GM10266 (cell line): ENCODE measurements around the gene ZNF845.
"Not testable (repeated sequence)": the region's sequence is repeated elsewhere in the genome, so short reads cannot be mapped to it uniquely, and the experiment has no call there.

Source experiments
- DNase-seq: peaks from one replicate; pipeline ENCODE4 v3.0.0; 2012; ENCODE audit errors: extremely low spot score
- TF ChIP-seq, protein P1 (sequence below): IDR thresholded peaks from 2 replicates; pipeline ENCODE4 v1.5.1; 2012; ENCODE audit warnings: mild to moderate bottlenecking, low read depth; ENCODE audit not compliant: control insufficient read depth, insufficient read depth; ENCODE audit errors: missing control alignments

Gene ZNF845

DNA sequence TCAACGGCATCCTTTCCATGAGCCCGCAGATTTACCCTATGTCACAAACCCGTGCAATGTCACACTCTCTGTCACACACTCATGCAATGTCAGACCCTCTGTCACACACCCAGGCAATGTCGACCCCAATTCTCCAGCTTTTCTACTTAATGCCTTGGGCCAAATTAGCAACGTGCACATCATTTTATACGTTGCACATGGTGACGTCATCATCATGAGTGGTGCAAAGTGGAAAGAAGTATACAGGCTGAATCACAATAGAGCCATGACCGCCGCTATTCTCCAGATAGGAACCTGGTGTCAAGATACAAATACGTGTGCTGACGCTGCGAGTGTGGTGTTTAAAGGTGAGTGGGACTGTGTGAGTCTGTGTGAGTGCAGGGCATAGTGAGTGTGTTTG is 21.7 kb upstream of the ZNF845 start:
- no peak for DNase-seq
- TF ChIP-seq, protein P1, sequence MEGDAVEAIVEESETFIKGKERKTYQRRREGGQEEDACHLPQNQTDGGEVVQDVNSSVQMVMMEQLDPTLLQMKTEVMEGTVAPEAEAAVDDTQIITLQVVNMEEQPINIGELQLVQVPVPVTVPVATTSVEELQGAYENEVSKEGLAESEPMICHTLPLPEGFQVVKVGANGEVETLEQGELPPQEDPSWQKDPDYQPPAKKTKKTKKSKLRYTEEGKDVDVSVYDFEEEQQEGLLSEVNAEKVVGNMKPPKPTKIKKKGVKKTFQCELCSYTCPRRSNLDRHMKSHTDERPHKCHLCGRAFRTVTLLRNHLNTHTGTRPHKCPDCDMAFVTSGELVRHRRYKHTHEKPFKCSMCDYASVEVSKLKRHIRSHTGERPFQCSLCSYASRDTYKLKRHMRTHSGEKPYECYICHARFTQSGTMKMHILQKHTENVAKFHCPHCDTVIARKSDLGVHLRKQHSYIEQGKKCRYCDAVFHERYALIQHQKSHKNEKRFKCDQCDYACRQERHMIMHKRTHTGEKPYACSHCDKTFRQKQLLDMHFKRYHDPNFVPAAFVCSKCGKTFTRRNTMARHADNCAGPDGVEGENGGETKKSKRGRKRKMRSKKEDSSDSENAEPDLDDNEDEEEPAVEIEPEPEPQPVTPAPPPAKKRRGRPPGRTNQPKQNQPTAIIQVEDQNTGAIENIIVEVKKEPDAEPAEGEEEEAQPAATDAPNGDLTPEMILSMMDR: no peak

DNA sequence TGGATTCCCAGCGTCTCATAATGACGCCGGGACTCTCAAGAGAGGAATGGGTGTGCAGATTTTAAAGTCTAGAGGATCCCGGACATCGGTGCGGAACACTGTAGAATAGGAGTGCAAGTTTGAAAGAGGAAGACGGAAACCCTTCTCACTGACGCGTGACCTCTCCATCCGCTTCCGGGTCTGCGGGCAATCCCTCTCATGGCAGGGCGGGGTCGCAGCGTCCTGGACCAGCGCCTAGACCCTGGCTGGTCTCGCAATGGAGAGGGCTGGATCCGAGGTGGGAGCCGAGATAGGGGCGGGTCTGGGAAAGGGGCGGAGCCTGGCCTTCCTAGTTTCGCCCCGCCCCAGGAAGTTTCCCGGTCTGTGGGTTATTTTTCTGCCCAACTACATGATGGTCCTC is 4.6 kb upstream of the ZNF845 start:
- DNase-seq: no peak
- TF ChIP-seq, protein P1: no peak

DNA sequence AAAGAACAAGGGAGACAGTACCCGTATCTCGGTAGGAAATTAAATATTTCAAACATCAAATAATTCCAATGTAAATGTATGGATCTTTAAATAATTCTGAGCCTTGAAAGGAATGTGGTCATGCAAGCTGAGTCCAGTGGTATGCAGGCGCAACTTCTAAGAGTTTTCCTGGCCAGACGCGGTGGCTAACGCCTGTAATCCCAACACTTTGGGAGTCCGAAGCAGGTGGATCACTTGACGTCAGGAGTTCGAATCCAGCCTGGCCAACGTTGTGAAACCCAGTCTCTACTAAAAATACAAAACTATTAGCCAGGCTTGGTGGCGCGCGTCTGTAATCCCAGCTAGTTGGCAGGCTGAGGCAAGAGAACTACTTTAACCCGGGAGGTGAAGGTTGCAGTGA is 1.1 kb upstream of the ZNF845 start:
- no peak for DNase-seq
- TF ChIP-seq, protein P1: no peak

DNA sequence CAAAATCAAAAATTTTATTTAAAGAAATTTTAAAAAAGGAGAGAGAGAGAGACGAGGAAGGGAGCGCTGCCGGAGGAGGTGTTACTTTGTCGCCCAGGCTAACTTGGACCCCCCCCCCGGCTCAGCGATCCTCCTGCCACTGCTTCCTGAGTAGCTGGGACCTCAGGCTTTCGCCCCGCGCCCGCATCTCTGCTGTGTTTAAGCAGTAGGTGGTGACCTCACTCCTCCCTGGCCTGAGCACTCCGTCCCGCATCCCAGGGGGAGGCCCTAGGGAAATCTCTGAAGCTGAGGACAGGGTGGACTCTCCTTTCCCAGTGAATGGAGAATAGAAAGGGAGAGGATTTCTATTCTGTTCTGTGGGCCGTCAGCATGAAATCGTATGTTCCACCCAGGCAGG is 485 bp upstream of the ZNF845 start:
- no peak for DNase-seq
- TF ChIP-seq, protein P1: no peak

DNA sequence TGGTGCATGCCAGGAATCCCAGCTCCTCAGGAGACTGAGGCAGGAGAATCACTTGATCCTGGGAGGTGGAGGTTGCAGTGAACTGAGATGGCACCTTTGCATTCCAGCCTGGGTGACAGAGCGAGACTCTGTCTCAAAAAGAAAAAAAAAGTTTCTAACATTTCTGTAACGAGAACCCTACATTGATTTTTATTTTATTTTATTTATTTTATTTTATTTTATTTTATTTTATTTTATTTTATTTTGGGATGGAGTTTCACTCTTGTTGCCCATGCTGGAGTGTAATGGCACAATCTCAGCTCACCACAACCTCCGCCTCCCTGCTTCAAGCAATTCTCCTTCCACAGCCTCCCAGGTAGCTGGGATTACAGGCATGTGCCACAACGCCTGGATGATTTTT is 10.9 kb downstream of the ZNF845 start:
- not testable (repeated sequence) for DNase-seq

DNA sequence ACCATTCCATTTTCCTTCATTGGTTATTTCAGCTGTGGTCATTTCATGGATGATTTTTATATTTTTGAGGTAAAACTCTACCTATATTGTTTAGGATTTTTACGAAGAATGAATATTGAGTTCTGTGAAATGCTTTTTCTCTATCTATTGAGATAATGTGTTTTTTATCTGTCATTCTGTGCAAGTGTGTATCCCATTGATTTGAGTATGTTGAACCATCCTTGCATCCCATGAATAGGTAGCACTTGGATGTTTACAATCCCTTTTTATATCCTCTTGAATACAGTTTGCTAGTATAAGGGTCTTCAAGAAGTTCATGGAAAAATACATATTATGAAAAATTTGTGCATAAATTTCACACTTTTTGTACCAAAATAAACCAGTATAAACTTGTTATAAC is 22.2 kb downstream of the ZNF845 start:
- DNase-seq: no peak
- TF ChIP-seq, protein P1: no peak

DNA sequence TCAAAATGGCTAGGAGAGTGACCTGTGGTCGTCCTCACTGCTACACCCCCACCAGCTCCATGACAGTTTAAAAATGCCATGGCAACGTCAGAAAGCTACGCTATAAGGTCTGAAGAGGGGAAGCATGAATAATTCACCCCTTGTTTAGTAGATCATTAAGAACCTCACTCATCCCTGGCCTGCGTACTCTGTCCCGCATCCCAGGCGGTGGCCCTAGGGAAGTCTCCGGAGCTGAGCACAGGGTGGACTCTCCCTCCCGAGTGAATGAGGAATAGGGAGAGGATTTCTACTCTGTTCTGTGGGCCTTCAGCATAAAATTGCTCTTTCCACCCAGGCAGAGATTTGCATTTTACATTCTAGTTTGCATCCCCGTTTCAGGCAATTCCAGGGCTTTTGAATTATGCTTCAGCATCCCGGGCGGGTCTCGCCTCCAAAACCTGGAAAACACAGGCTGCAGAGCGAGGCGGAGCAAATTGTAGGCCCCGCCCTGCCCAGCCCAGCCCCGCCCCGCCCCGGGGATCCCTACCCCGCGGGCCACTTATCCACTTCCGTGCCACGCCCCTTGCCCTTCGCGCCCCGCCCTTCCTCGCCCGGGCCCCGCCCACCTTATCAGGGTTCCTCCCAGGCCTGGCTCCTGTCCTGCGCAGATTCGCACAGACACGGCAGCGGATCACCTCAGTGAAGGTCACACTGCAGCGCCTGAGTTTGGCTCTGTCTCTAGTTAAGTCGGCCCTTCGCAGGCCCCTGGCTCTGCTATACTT is 24.5 kb downstream of the ZNF845 start:
- TF ChIP-seq, protein P1: no peak
- no peak for DNase-seq

DNA sequence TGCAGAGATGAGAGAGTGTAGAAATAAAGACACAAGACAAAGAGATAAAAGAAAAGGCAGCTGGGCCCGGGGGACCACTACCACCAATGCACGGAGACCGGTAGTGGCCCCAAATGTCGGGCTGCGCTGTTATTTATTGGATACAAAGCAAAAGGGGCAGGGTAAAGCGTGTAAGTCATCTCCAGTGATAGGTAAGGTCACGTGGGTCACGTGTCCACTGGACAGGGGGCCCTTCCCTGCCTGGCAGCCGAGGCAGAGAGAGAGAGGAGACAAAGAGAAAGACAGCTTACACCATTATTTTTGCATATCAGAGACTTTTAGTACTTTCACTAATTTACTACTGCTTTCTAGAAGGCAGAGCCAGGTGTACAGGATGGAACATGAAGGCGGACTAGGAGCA is 26.5 kb downstream of the ZNF845 start:
- not testable (repeated sequence) for DNase-seq
